IPS DF 6.9 (cell line): ENCODE data around the gene OR10P1.

Experiments
- DNase-seq: peaks from one replicate; pipeline ENCODE4 v3.0.0-alpha.2; 2013; ENCODE audit warnings: low read depth, low spot score
- H3K27ac ChIP-seq: one replicate; pipeline ENCODE4 v1.5.1; 2013; ENCODE audit warnings: low read length, control low read depth
- H3K27me3 ChIP-seq: 2 replicates; pipeline ENCODE4 v1.6.1; 2013; ENCODE audit warnings: mild to moderate bottlenecking, low read length; ENCODE audit not compliant: control insufficient read depth, insufficient read depth
- H3K36me3 ChIP-seq: 2 replicates; pipeline ENCODE4 v1.6.1; 2013; ENCODE audit warnings: low read length; ENCODE audit not compliant: control insufficient read depth, insufficient read depth
- H3K4me1 ChIP-seq: 2 replicates; pipeline ENCODE4 v1.6.1; 2013; ENCODE audit warnings: low read length; ENCODE audit not compliant: control insufficient read depth, insufficient read depth
- H3K4me3 ChIP-seq: 2 replicates; pipeline ENCODE4 v1.5.1; 2013; ENCODE audit warnings: mild to moderate bottlenecking, low read length
- H3K9me3 ChIP-seq: 2 replicates; pipeline ENCODE4 v1.6.1; 2013; ENCODE audit warnings: low read length, inconsistent platforms; ENCODE audit not compliant: control insufficient read depth, insufficient read depth
- WGBS: extraction: QIAGEN DNeasy Blood & Tissue Kit; methylation state at CpG from one replicate; pipeline ENCODE4 v1.1.7; 2013; ENCODE audit warnings: mixed read lengths, missing lambda C conversion rate; ENCODE audit not compliant: insufficient read length, insufficient coverage; 5-methylcytosine and 5-hydroxymethylcytosine counted together

The OR10P1 gene

GRCh38 chr12:55651299-55651683 is 14.6 kb downstream of the OR10P1 start:
- DNase-seq = no peak
- WGBS = no CpG with 5 or more reads among the region's 5 CpGs
- H3K27ac ChIP-seq = no peak overlapping the region

GRCh38 chr12:55652352-55652751 is 15.7 kb downstream of the OR10P1 start:
- no peak for DNase-seq
- H3K9me3 ChIP-seq = no peaks in the 10 kb centered on the region; the same call in 1 of the 2 replicates
- no peak overlapping the region for H3K4me3 ChIP-seq
- WGBS = no CpG with 5 or more reads among the region's 3 CpGs
- H3K4me1 ChIP-seq = 0 out of 2 replicates have a peak, but pooled peaks cover 1% of the 10 kb centered on the region
- no peaks in the 10 kb centered on the region for H3K27me3 ChIP-seq
- H3K27ac ChIP-seq = no peak overlapping the region
- H3K36me3 ChIP-seq = no peaks in the 10 kb centered on the region

More at GRCh38 chr12:55651299-55651683, 14.6 kb downstream of the OR10P1 start:
- Histone ChIP-seq H3K27me3 (no peaks in the 10 kb centered on the region), H3K36me3 (no peaks in the 10 kb centered on the region), H3K4me1 (0 out of 2 replicates have a peak, but pooled peaks cover 1% of the 10 kb centered on the region), H3K9me3 (no peaks in the 10 kb centered on the region; the same call in 1 of the 2 replicates), H3K4me3 (no peak overlapping the region)

- H3K27me3 ChIP-seq = no peaks in the 10 kb centered on the region
- DNase-seq = no peak
- WGBS = no CpG with 5 or more reads among the region's 3 CpGs
- H3K36me3 ChIP-seq = no peaks in the 10 kb centered on the region
- H3K27ac ChIP-seq = no peak overlapping the region
- 0 out of 2 replicates have a peak, but pooled peaks cover 1% of the 10 kb centered on the region for H3K4me1 ChIP-seq
- H3K4me3 ChIP-seq = no peak overlapping the region
- no peaks in the 10 kb centered on the region; the same call in 1 of the 2 replicates for H3K9me3 ChIP-seq
Measured at GRCh38 chr12:55653031-55653430, 16.3 kb downstream of the OR10P1 start.

GRCh38 chr12:55654511-55655214 is 18.0 kb downstream of the OR10P1 start:
- Histone ChIP-seq H3K27me3 (no peaks in the 10 kb centered on the region), H3K4me3 (no peak overlapping the region), H3K9me3 (no peaks in the 10 kb centered on the region; the same call in 1 of the 2 replicates), H3K27ac (no peak overlapping the region), H3K4me1 (0 out of 2 replicates have a peak, but pooled peaks cover 1% of the 10 kb centered on the region), H3K36me3 (no peaks in the 10 kb centered on the region)
- no CpG with 5 or more reads among the region's 17 CpGs for WGBS
- DNase-seq = no peak

GRCh38 chr12:55657212-55657611 is 20.5 kb downstream of the OR10P1 start:
- Histone ChIP-seq H3K4me1 (no peaks in the 10 kb centered on the region), H3K27ac (no peak overlapping the region), H3K4me3 (no peak overlapping the region), H3K36me3 (no peaks in the 10 kb centered on the region), H3K27me3 (no peaks in the 10 kb centered on the region), H3K9me3 (no peaks in the 10 kb centered on the region)
- WGBS = no CpG with 5 or more reads among the region's 4 CpGs
- no peak for DNase-seq

- no CpG with 5 or more reads among the region's 6 CpGs for WGBS
Measured at GRCh38 chr12:55658212-55658611, 21.5 kb downstream of the OR10P1 start.

GRCh38 chr12:55658635-55659391 is 22.1 kb downstream of the OR10P1 start:
- Histone ChIP-seq H3K4me1 (no peaks in the 10 kb centered on the region), H3K9me3 (no peaks in the 10 kb centered on the region), H3K4me3 (no peak overlapping the region), H3K27ac (no peak overlapping the region), H3K27me3 (no peaks in the 10 kb centered on the region), H3K36me3 (no peaks in the 10 kb centered on the region)
- WGBS = no CpG with 5 or more reads among the region's 3 CpGs
- DNase-seq = no peak

More at GRCh38 chr12:55658212-55658611, 21.5 kb downstream of the OR10P1 start:
- Histone ChIP-seq H3K4me1 (no peaks in the 10 kb centered on the region), H3K27me3 (no peaks in the 10 kb centered on the region), H3K4me3 (no peak overlapping the region), H3K9me3 (no peaks in the 10 kb centered on the region), H3K36me3 (no peaks in the 10 kb centered on the region), H3K27ac (no peak overlapping the region)
- DNase-seq = no peak

- no peaks in the 10 kb centered on the region for H3K27me3 ChIP-seq
- no peak for DNase-seq
- H3K9me3 ChIP-seq = no peaks in the 10 kb centered on the region
- H3K27ac ChIP-seq = no peak overlapping the region
- H3K4me3 ChIP-seq = no peak overlapping the region
- no peaks in the 10 kb centered on the region for H3K4me1 ChIP-seq
- no CpG with 5 or more reads among the region's 9 CpGs for WGBS
- no peaks in the 10 kb centered on the region for H3K36me3 ChIP-seq
Measured at GRCh38 chr12:55659486-55660385, 23.0 kb downstream of the OR10P1 start.

GRCh38 chr12:55663391-55663790 is 26.7 kb downstream of the OR10P1 start:
- no peak overlapping the region for H3K27ac ChIP-seq
- no peak for DNase-seq
- WGBS = no CpG with 5 or more reads among the region's 1 CpG
- H3K27me3 ChIP-seq = no peaks in the 10 kb centered on the region
- no peaks in the 10 kb centered on the region for H3K9me3 ChIP-seq
- H3K4me1 ChIP-seq = no peaks in the 10 kb centered on the region
- H3K36me3 ChIP-seq = no peaks in the 10 kb centered on the region
- H3K4me3 ChIP-seq = no peak overlapping the region

GRCh38 chr12:55664826-55665225 is 28.1 kb downstream of the OR10P1 start:
- Histone ChIP-seq H3K36me3 (no peaks in the 10 kb centered on the region), H3K27me3 (no peaks in the 10 kb centered on the region), H3K27ac (no peak overlapping the region), H3K4me3 (no peak overlapping the region), H3K9me3 (no peaks in the 10 kb centered on the region), H3K4me1 (no peaks in the 10 kb centered on the region)
- WGBS = no CpG with 5 or more reads among the region's 10 CpGs
- DNase-seq = no peak
